DND-41 (cell line): ENCODE results near the gene PARN.

Source experiments
- ATAC-seq: fragments of 200-7000 bp; cut with Tn5 transposase; 3 replicates; pipeline ENCODE4 v1.9.1; 2021; ENCODE audit warnings: low read depth; ENCODE audit not compliant: insufficient read depth
- DNase-seq: peaks from one replicate; pipeline ENCODE4 v3.0.0-alpha.2; 2020
- H2AFZ ChIP-seq: 2 replicates; pipeline ENCODE4 v1.6.0; 2012; ENCODE audit warnings: low read depth, low read length
- H3K27ac ChIP-seq: 2 replicates; pipeline ENCODE4 v1.5.1; 2012; ENCODE audit warnings: low read length, inconsistent platforms
- H3K27me3 ChIP-seq: fragments of 200-600 bp; sonication (generic); 2 replicates; pipeline ENCODE4 v1.6.0; 2012; ENCODE audit warnings: low read length, mild to moderate bottlenecking, inconsistent platforms; ENCODE audit not compliant: insufficient read depth, poor library complexity
- H3K36me3 ChIP-seq: 2 replicates; pipeline ENCODE4 v1.5.1; 2012; ENCODE audit warnings: low read length, inconsistent platforms; ENCODE audit not compliant: insufficient read depth
- H3K4me1 ChIP-seq: 2 replicates; pipeline ENCODE4 v1.5.1; 2012; ENCODE audit warnings: mild to moderate bottlenecking, low read length; ENCODE audit not compliant: insufficient read depth
- H3K4me2 ChIP-seq: 2 replicates; pipeline ENCODE4 v1.6.0; 2012; ENCODE audit warnings: mild to moderate bottlenecking, moderate library complexity, low read length, inconsistent platforms; ENCODE audit not compliant: insufficient read depth
- H3K4me3 ChIP-seq, 2 experiments: fragments of 200-600 bp in 1 of 2; shearing (Covaris generic) in 1 of 2; 2 replicates each; pipeline ENCODE4 v1.5.1; 2012 to 2016; ENCODE audit warnings: inconsistent platforms in 2 of 2, low read length in 2 of 2, mild to moderate bottlenecking in 2 of 2, low read depth in 1 of 2, moderate library complexity in 1 of 2
- H3K79me2 ChIP-seq: 2 replicates; pipeline ENCODE4 v1.6.0; 2012; ENCODE audit warnings: low read length, inconsistent platforms; ENCODE audit not compliant: insufficient read depth
- H3K9ac ChIP-seq: 2 replicates; pipeline ENCODE4 v1.6.0; 2012; ENCODE audit warnings: low read depth, mild to moderate bottlenecking, inconsistent platforms, low read length, moderate library complexity
- H3K9me3 ChIP-seq: 2 replicates; pipeline ENCODE4 v1.5.1; 2012; ENCODE audit warnings: low read length, moderate library complexity, mild to moderate bottlenecking, inconsistent platforms; ENCODE audit not compliant: insufficient read depth, severe bottlenecking
- H4K20me1 ChIP-seq: 2 replicates; pipeline ENCODE4 v1.6.0; 2012; ENCODE audit warnings: low read length; ENCODE audit not compliant: insufficient read depth
- CTCF ChIP-seq: IDR thresholded peaks from 2 replicates; pipeline ENCODE4 v1.5.1; 2012; ENCODE audit warnings: borderline replicate concordance, low read length, moderate library complexity, mild to moderate bottlenecking; ENCODE audit not compliant: poor library complexity, severe bottlenecking; ENCODE audit errors: extremely low read depth
- EZH2 ChIP-seq: IDR thresholded peaks from 3 replicates; pipeline ENCODE4 v1.6.1; 2012; ENCODE audit warnings: borderline replicate concordance, low read depth, mild to moderate bottlenecking, moderate library complexity, low read length, inconsistent platforms; ENCODE audit not compliant: severe bottlenecking

The PARN gene

GRCh38 chr16:14449334-14449733 lies 180.7 kb downstream of the PARN start:
- TF ChIP-seq CTCF, result no peak
- TF ChIP-seq EZH2, result no peak
- Histone ChIP-seq H3K9me3 (no peaks in the 10 kb centered on the region), H3K9ac (no peak overlapping the region), H4K20me1 (0 out of 2 replicates have a peak, but pooled peaks cover 3% of the 10 kb centered on the region), H2AFZ (no peak overlapping the region), H3K4me3 (no peak overlapping the region), H3K27me3 (no peaks in the 10 kb centered on the region), H3K79me2 (no peaks in the 10 kb centered on the region), H3K4me2 (no peak overlapping the region), H3K27ac (no peak overlapping the region), H3K36me3 (peaks cover 14% of the 10 kb centered on the region), H3K4me1 (no peaks in the 10 kb centered on the region)
- ATAC-seq (no peak), DNase-seq (no peak)

- no peak overlapping the region for H3K9ac ChIP-seq
- H2AFZ ChIP-seq, result no peak overlapping the region
- H3K79me2 ChIP-seq, result no peaks in the 10 kb centered on the region
- no peak overlapping the region for H3K4me3 ChIP-seq
- 0 out of 2 replicates have a peak, but pooled peaks cover 3% of the 10 kb centered on the region for H4K20me1 ChIP-seq
- no peak overlapping the region for H3K4me2 ChIP-seq
- no peaks in the 10 kb centered on the region for H3K27me3 ChIP-seq
- DNase-seq (no peak), ATAC-seq (no peak)
- H3K27ac ChIP-seq, result no peak overlapping the region
- H3K4me1 ChIP-seq, result no peaks in the 10 kb centered on the region
- TF ChIP-seq CTCF, result no peak
- no peak for TF ChIP-seq EZH2
- no peaks in the 10 kb centered on the region for H3K9me3 ChIP-seq
- H3K36me3 ChIP-seq, result peaks cover 16% of the 10 kb centered on the region
These were observed 181.2 kb downstream of the PARN start for GRCh38 chr16:14448879-14449278.

DNA sequence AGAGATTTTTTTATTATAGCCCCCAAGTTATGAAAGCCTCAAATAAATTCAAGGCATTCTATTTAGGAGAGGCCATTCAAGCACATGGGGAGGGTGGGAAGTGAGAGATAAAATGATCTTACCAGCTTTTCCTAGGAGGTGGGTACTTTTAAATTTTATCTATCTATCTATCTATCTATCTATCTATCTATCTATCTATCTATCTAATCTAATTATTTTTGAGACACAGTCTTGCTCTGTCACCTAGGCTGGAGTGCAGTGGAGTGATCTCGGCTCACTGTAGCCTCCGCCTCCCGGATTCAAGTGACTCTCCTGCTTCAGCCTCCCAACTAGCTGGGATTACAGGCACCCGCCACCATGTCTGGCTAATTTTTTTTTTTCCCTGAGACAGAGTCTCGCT lies 182.3 kb downstream of the PARN start:
- H3K4me1 ChIP-seq, result no peaks in the 10 kb centered on the region
- H3K4me2 ChIP-seq, result no peak overlapping the region
- 0 out of 2 replicates have a peak, but pooled peaks cover 3% of the 10 kb centered on the region for H4K20me1 ChIP-seq
- H3K9me3 ChIP-seq, result no peaks in the 10 kb centered on the region
- H3K36me3 ChIP-seq, result peaks cover 20% of the 10 kb centered on the region
- H2AFZ ChIP-seq, result no peak overlapping the region
- H3K79me2 ChIP-seq, result no peaks in the 10 kb centered on the region
- TF ChIP-seq EZH2, result no peak
- TF ChIP-seq CTCF, result no peak
- no peak for DNase-seq
- H3K9ac ChIP-seq, result no peak overlapping the region
- no peak overlapping the region for H3K27ac ChIP-seq
- H3K27me3 ChIP-seq, result no peaks in the 10 kb centered on the region
- no peak overlapping the region for H3K4me3 ChIP-seq
- no peak for ATAC-seq

- Histone ChIP-seq H3K4me2 (no peak overlapping the region), H3K9ac (no peak overlapping the region), H3K36me3 (peaks cover 20% of the 10 kb centered on the region), H3K4me3 (no peak overlapping the region), H3K27ac (no peak overlapping the region), H4K20me1 (0 out of 2 replicates have a peak, but pooled peaks cover 3% of the 10 kb centered on the region), H3K9me3 (no peaks in the 10 kb centered on the region), H3K4me1 (no peaks in the 10 kb centered on the region), H3K27me3 (no peaks in the 10 kb centered on the region), H2AFZ (no peak overlapping the region), H3K79me2 (no peaks in the 10 kb centered on the region)
- ATAC-seq (no peak), DNase-seq (no peak)
- TF ChIP-seq CTCF, result no peak
- TF ChIP-seq EZH2, result no peak
These were observed 183.3 kb downstream of the PARN start for GRCh38 chr16:14446796-14447195.
